Neural progenitor cell (in vitro differentiated cells): ENCODE measurements around the gene CHCHD6. TPM values are rescaled to one million over a fixed set of nuclear protein-coding genes. Genes with fewer than 3 reads are reported as not detected.

Source experiments
- DNase-seq: peaks from one replicate; pipeline ENCODE4 v3.0.0-alpha.2; 2016; ENCODE audit warnings: low spot score
- H2AFZ ChIP-seq: fragments of 200-600 bp; sonication (generic); replicated peaks from 2 replicates; pipeline ENCODE4 v1.6.1; 2016; ENCODE audit warnings: antibody characterized with exemption
- H3F3A ChIP-seq: fragments of 200-600 bp; sonication (generic); 2 replicates; pipeline ENCODE4 v1.6.1; 2016; ENCODE audit warnings: antibody characterized with exemption, low read depth
- H3K27ac ChIP-seq: fragments of 200-600 bp; sonication (generic); 2 replicates; pipeline ENCODE4 v1.5.1; 2016; ENCODE audit warnings: mild to moderate bottlenecking
- H3K27me3 ChIP-seq: fragments of 200-600 bp; sonication (generic); 2 replicates; pipeline ENCODE4 v1.6.1; 2016; ENCODE audit warnings: mild to moderate bottlenecking, moderate library complexity
- H3K36me3 ChIP-seq: fragments of 200-600 bp; sonication (generic); 2 replicates; pipeline ENCODE4 v1.5.1; 2016
- H3K4me1 ChIP-seq: fragments of 200-600 bp; sonication (generic); 2 replicates; pipeline ENCODE4 v1.6.1; 2016; ENCODE audit warnings: mixed run types
- H3K4me2 ChIP-seq: fragments of 200-600 bp; sonication (generic); 2 replicates; pipeline ENCODE4 v1.6.1; 2016
- H3K4me3 ChIP-seq: fragments of 200-600 bp; sonication (generic); 2 replicates; pipeline ENCODE4 v1.5.1; 2016
- H3K79me2 ChIP-seq: fragments of 200-600 bp; sonication (generic); 2 replicates; pipeline ENCODE4 v1.6.1; 2016; ENCODE audit warnings: low read depth
- H3K9ac ChIP-seq: fragments of 200-600 bp; sonication (generic); 2 replicates; pipeline ENCODE4 v1.6.1; 2016
- H3K9me3 ChIP-seq: fragments of 200-600 bp; sonication (generic); 2 replicates; pipeline ENCODE4 v1.5.1; 2016; ENCODE audit warnings: low read depth
- H4K20me1 ChIP-seq: fragments of 200-600 bp; sonication (generic); 2 replicates; pipeline ENCODE4 v1.6.1; 2016; ENCODE audit warnings: low read depth
- H3K27ac Mint-ChIP-seq: 3 replicates; pipeline ENCODE4 v1.8.0; 2021; ENCODE audit warnings: mixed read lengths
- H3K27me3 Mint-ChIP-seq: 2 replicates; pipeline ENCODE4 v1.8.0; 2022; ENCODE audit warnings: low read depth, mild to moderate bottlenecking, inconsistent platforms, moderate library complexity, mixed read lengths; ENCODE audit not compliant: insufficient read depth
- H3K36me3 Mint-ChIP-seq: 3 replicates; pipeline ENCODE4 v1.8.0; 2021; ENCODE audit warnings: mixed read lengths
- H3K4me1 Mint-ChIP-seq: 3 replicates; pipeline ENCODE4 v1.8.0; 2021; ENCODE audit warnings: mixed read lengths
- H3K4me3 Mint-ChIP-seq: 3 replicates; pipeline ENCODE4 v1.8.0; 2021; ENCODE audit warnings: mild to moderate bottlenecking, moderate library complexity, mixed read lengths
- H3K9me3 Mint-ChIP-seq: 3 replicates; pipeline ENCODE4 v1.8.0; 2020; ENCODE audit warnings: mixed read lengths
- CTCF ChIP-seq: fragments of 200-600 bp; sonication (generic); IDR thresholded peaks from 2 replicates; pipeline ENCODE4 v1.5.1; 2017; ENCODE audit warnings: antibody characterized with exemption, mild to moderate bottlenecking
- EZH2 ChIP-seq: fragments of 200-600 bp; sonication (generic); IDR thresholded peaks from 2 replicates; pipeline ENCODE4 v1.6.1; 2017; ENCODE audit warnings: antibody characterized with exemption, mild to moderate bottlenecking, moderate library complexity
- EZH2phosphoT487 ChIP-seq: fragments of 200-600 bp; sonication (generic); IDR thresholded peaks from 2 replicates; pipeline ENCODE4 v1.6.1; 2017; ENCODE audit warnings: antibody characterized with exemption
- total RNA-seq: library from RNA; depleted of rRNA; stranded (reverse); fragments of >200 nt; gene quantifications from 2 replicates; pipeline ENCODE4 v1.2.3, GENCODE V29; 2015; ENCODE audit warnings: low replicate concordance

The CHCHD6 gene
- total RNA-seq, 1 donor from 2014 or later = 35.7 TPM

DNA sequence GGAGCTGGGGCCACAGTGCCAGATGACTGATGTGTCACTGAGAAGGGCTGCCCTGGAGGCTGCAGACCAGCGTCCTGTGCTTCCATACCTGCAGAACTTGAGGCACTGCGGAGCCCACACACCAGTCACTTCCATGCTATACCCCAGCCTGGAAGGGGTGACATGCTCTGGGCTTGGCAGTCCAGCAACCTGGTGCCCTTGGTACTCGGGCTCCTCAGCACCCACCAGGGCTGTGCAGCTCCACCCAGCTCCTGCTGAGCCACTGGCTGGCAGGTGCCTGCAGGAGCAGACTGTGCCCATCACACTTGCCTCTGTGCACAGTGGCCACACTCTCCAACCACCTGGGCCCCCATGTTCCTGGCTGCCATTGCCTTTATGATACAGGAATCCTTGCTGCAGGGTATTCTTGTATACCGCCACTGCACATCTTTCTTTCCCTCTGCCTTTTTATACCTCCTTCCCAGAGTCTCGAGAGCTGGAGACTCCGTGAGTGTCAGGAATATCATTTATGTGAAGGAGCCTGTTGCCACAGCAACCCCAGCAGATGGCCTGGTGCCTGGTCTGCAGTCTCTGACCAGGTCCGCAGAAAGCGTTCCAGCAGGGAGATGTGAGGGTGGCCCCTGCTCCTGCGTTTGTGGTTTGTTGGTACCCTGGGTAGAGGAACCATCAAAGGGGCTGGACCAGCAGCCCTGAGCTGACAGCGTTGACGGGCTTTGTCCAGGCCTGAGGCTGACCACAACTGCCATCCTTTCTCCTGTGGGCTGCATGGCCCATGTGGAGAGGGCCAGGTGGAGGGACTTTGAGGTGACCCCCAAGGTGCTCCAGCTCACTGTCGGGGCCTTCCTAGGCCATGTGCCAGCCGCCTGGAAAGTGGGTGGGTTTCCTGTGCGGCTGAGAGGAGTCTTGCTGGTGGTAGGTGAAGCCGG lies 185.5 kb downstream of the CHCHD6 start:
- Histone ChIP-seq H3K9ac (no peak overlapping the region), H2AFZ (no peak overlapping the region), H3K36me3 (no peaks in the 10 kb centered on the region), H3K9me3 (no peaks in the 10 kb centered on the region), H3K4me2 (no peak overlapping the region), H3K4me1 (no peaks in the 10 kb centered on the region), H4K20me1 (no peaks in the 10 kb centered on the region), H3K27ac (no peak overlapping the region), H3K4me3 (no peak overlapping the region), H3K79me2 (no peaks in the 10 kb centered on the region), H3K27me3 (no peaks in the 10 kb centered on the region), H3F3A (no peaks in the 10 kb centered on the region)
- H3K4me3 Mint-ChIP-seq = no peak overlapping the region
- no peaks in the 10 kb centered on the region for H3K9me3 Mint-ChIP-seq
- peaks cover 20% of the 10 kb centered on the region for H3K4me1 Mint-ChIP-seq
- TF ChIP-seq EZH2 = no peak
- TF ChIP-seq CTCF = no peak
- TF ChIP-seq EZH2phosphoT487 = no peak
- H3K36me3 Mint-ChIP-seq = peaks cover 2% of the 10 kb centered on the region
- no peak overlapping the region for H3K27ac Mint-ChIP-seq
- peaks cover 4% of the 10 kb centered on the region for H3K27me3 Mint-ChIP-seq
- DNase-seq = no peak

DNA sequence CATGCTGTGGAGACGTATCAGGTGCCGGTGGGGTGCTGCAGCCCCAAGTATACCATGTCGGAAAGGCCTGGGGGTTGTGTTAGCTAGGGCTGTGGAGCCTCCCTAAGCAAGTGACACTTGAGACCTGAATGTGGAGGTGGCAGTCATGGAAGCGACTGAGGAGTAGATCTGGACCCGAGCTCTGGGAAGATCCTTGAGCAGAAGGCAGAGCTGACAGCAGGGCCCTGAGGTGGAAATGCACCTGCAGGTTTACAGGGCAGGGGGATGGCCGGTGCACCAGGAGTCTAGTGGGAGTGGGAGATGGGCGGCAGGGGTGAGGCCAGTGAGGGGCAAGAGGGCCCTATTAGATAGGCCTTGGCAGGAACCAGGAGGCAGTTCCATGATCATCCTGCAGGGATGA lies 187.1 kb downstream of the CHCHD6 start:
- DNase-seq = no peak
- TF ChIP-seq EZH2phosphoT487 (no peak), EZH2 (no peak), CTCF (no peak)
- Histone ChIP-seq H4K20me1 (no peaks in the 10 kb centered on the region), H3K79me2 (no peaks in the 10 kb centered on the region), H3K36me3 (no peaks in the 10 kb centered on the region), H3K27ac (no peak overlapping the region), H3K27me3 (no peaks in the 10 kb centered on the region), H3K4me2 (no peak overlapping the region), H3K9me3 (no peaks in the 10 kb centered on the region), H3K4me1 (no peaks in the 10 kb centered on the region), H3K4me3 (no peak overlapping the region), H3K9ac (no peak overlapping the region), H2AFZ (no peak overlapping the region), H3F3A (no peaks in the 10 kb centered on the region)
- no peaks in the 10 kb centered on the region for H3K9me3 Mint-ChIP-seq
- H3K36me3 Mint-ChIP-seq = peaks cover 2% of the 10 kb centered on the region
- H3K4me1 Mint-ChIP-seq = peaks cover 24% of the 10 kb centered on the region
- H3K27me3 Mint-ChIP-seq = peaks cover 4% of the 10 kb centered on the region
- H3K27ac Mint-ChIP-seq = no peak overlapping the region
- no peak overlapping the region for H3K4me3 Mint-ChIP-seq

- no peaks in the 10 kb centered on the region for H3K9me3 Mint-ChIP-seq
- Histone ChIP-seq H3K27ac (no peak overlapping the region), H3K4me3 (no peak overlapping the region), H3F3A (no peaks in the 10 kb centered on the region), H3K4me2 (no peak overlapping the region), H3K9ac (no peak overlapping the region), H3K4me1 (no peaks in the 10 kb centered on the region), H3K36me3 (no peaks in the 10 kb centered on the region), H3K9me3 (no peaks in the 10 kb centered on the region), H2AFZ (no peak overlapping the region), H3K79me2 (no peaks in the 10 kb centered on the region), H3K27me3 (no peaks in the 10 kb centered on the region), H4K20me1 (no peaks in the 10 kb centered on the region)
- H3K4me1 Mint-ChIP-seq = peaks cover 24% of the 10 kb centered on the region
- TF ChIP-seq EZH2phosphoT487 (no peak), EZH2 (no peak), CTCF (no peak)
- no peak for DNase-seq
- no peak overlapping the region for H3K4me3 Mint-ChIP-seq
- no peaks in the 10 kb centered on the region for H3K36me3 Mint-ChIP-seq
- H3K27ac Mint-ChIP-seq = no peak overlapping the region
- H3K27me3 Mint-ChIP-seq = peaks cover 4% of the 10 kb centered on the region
Observed at GRCh38 chr3:126891791-126892190, 187.8 kb downstream of the CHCHD6 start.
